Caco-2 (cell line): ENCODE data around the gene SMARCA4. TPM values are rescaled to one million over a fixed set of nuclear protein-coding genes. Genes with fewer than 3 reads are reported as not detected.
"Not testable (repeated sequence)": the region's sequence is repeated elsewhere in the genome, so short reads cannot be mapped to it uniquely, and the experiment has no call there.

ENCODE experiments used
- BruUV-seq: library from RNA; stranded (reverse); fragments of 400-500 nt; replicated peaks from 2 replicates; lab custom pipeline; 2021; lab: Mats Ljungman, UMichigan
- CTCF ChIA-PET: fragments of 300-600 bp; sonication (Branson Sonifier 250); formaldehyde crosslinking; loops from one replicate; lab custom pipeline; 2022; ENCODE audit warnings: antibody characterized with exemption; lab: Charles Lee
- POLR2A ChIA-PET: fragments of 300-600 bp; sonication (Branson Sonifier 250); formaldehyde crosslinking; loops from one replicate; lab custom pipeline; 2022; ENCODE audit warnings: antibody characterized with exemption; lab: Charles Lee
- DNase-seq, 2 experiments: peaks; one replicate each; pipeline versions ENCODE4 v3.0.0 to v3.0.0-alpha.2; 2020 to 2022
- H3K27me3 ChIP-seq: replicated peaks from 2 replicates; pipeline ENCODE4 v1.6.0; 2011; ENCODE audit warnings: low read length; ENCODE audit not compliant: control insufficient read depth, insufficient read depth
- H3K36me3 ChIP-seq: 2 replicates; pipeline ENCODE4 v1.5.1; 2011; ENCODE audit warnings: low read length; ENCODE audit not compliant: control insufficient read depth, insufficient read depth
- H3K4me1 ChIP-seq: fragments of 250-450 bp; sonication (Bioruptor Pico); 2 replicates; pipeline ENCODE4 v1.5.1; 2020; ENCODE audit warnings: mild to moderate bottlenecking
- H3K4me3 ChIP-seq: 2 replicates; pipeline ENCODE4 v1.5.1; 2011; ENCODE audit warnings: low read depth, mild to moderate bottlenecking, control low read depth, low read length
- H3K9me3 ChIP-seq: fragments of 250-450 bp; sonication (Bioruptor Pico); 2 replicates; pipeline ENCODE4 v1.5.1; 2020; ENCODE audit warnings: mild to moderate bottlenecking, moderate library complexity
- H3K27ac Mint-ChIP-seq: one replicate; pipeline ENCODE4 v1.8.0; 2022; ENCODE audit warnings: mixed read lengths; ENCODE audit not compliant: unreplicated experiment
- H3K27me3 Mint-ChIP-seq: one replicate; pipeline ENCODE4 v1.8.0; 2022; ENCODE audit warnings: mixed read lengths; ENCODE audit not compliant: insufficient read depth, unreplicated experiment
- H3K36me3 Mint-ChIP-seq: one replicate; pipeline ENCODE4 v1.8.0; 2022; ENCODE audit warnings: mild to moderate bottlenecking, mixed read lengths; ENCODE audit not compliant: insufficient read depth, unreplicated experiment
- H3K4me1 Mint-ChIP-seq: one replicate; pipeline ENCODE4 v1.8.0; 2022; ENCODE audit warnings: low read depth, mixed read lengths; ENCODE audit not compliant: unreplicated experiment
- H3K4me3 Mint-ChIP-seq: one replicate; pipeline ENCODE4 v1.8.0; 2022; ENCODE audit warnings: mild to moderate bottlenecking, moderate library complexity, mixed read lengths; ENCODE audit not compliant: unreplicated experiment
- H3K9me3 Mint-ChIP-seq: one replicate; pipeline ENCODE4 v1.8.0; 2022; ENCODE audit warnings: mixed read lengths; ENCODE audit not compliant: unreplicated experiment
- CTCF ChIP-seq, 2 experiments: fragments of 200-600 bp in 1 of 2; IDR thresholded peaks; 1 replicate in 1 of 2; 2 replicates in 1 of 2; pipeline versions ENCODE4 v1.5.1 to v1.8.0; 2011 to 2022; ENCODE audit warnings: antibody characterized with exemption in 1 of 2, control low read depth in 1 of 2, inconsistent platforms in 1 of 2, low read depth in 1 of 2, low read length in 1 of 2, mild to moderate bottlenecking in 1 of 2, moderate library complexity in 1 of 2; ENCODE audit not compliant: insufficient read depth in 1 of 2, severe bottlenecking in 1 of 2, unreplicated experiment in 1 of 2
- intact Hi-C: fragments of 100-400 bp; cut with micrococcal nuclease; formaldehyde crosslinking; loops from one replicate; pipeline ENCODE4 v1.10.0; 2022; ENCODE audit not compliant: unreplicated experiment
- total RNA-seq: library from RNA; stranded (reverse); gene quantifications from 2 replicates; pipeline ENCODE4 v1.2.3, GENCODE V29; 2022

The SMARCA4 gene
- total RNA-seq, 1 experiment from 2014 or later: 171 TPM

- Histone ChIP-seq H3K9me3 (no peaks in the 10 kb centered on the region), H3K4me1 (peaks cover 13% of the 10 kb centered on the region), H3K4me3 (no peak overlapping the region), H3K27me3 (no peaks in the 10 kb centered on the region), H3K36me3 (no peaks in the 10 kb centered on the region)
- intact Hi-C loops: loop anchor here (2.0 kb wide), 1 partner anchor 14 kb away; no protein-coding TSS in a partner anchor
- H3K4me3 Mint-ChIP-seq: no peak overlapping the region
- H3K27me3 Mint-ChIP-seq: no peaks in the 10 kb centered on the region
- ChIA-PET CTCF (interaction anchor here (1.3 kb wide), 1 partner anchor 11 kb away, joined by 9 read pairs; no protein-coding TSS in a partner anchor), POLR2A (no interaction called here)
- no peak overlapping the region for H3K27ac Mint-ChIP-seq
- no peaks in the 10 kb centered on the region for H3K4me1 Mint-ChIP-seq
- no peaks in the 10 kb centered on the region for H3K36me3 Mint-ChIP-seq
- BruUV-seq: no TSS peak
- no peak for TF ChIP-seq CTCF (IDR thresholded peaks at IDR 0.05; ENCODE audit: insufficient read depth in 1 of 2, low read depth in 1 of 2, low read length in 1 of 2, severe bottlenecking in 1 of 2, unreplicated experiment in 1 of 2)
- peak; percentile 67 to 72 for DNase-seq
- H3K9me3 Mint-ChIP-seq: no peaks in the 10 kb centered on the region
Measured at GRCh38 chr19:10952809-10953208, 8.0 kb upstream of the SMARCA4 start.

GRCh38 chr19:10959277-10959968, 1.4 kb upstream of the SMARCA4 start:
- Mint-ChIP-seq H3K27ac (peak overlapping the region; percentile 91), H3K4me3 (peak overlapping the region; percentile 83), H3K36me3 (peaks cover 10% of the 10 kb centered on the region)
- H3K4me1 Mint-ChIP-seq, intact Hi-C loops, H3K36me3 ChIP-seq, BruUV-seq, H3K27me3 ChIP-seq, H3K9me3 ChIP-seq, H3K4me1 ChIP-seq, H3K27me3 Mint-ChIP-seq, H3K9me3 Mint-ChIP-seq, DNase-seq: not testable (repeated sequence)
- CTCF ChIA-PET: interaction anchor here (1.5 kb wide), 1 partner anchor 18 kb away, joined by 5 read pairs; no protein-coding TSS in a partner anchor
- H3K4me3 ChIP-seq: peak overlapping the region; percentile 75; the same call in 1 of the 2 replicates
- POLR2A ChIA-PET: interaction anchor here (0.6 kb wide), 1 partner anchor 23 kb away, joined by 5 read pairs; no protein-coding TSS in a partner anchor

- no peak for TF ChIP-seq CTCF (IDR thresholded peaks at IDR 0.05; ENCODE audit: insufficient read depth in 1 of 2, low read depth in 1 of 2, low read length in 1 of 2, severe bottlenecking in 1 of 2, unreplicated experiment in 1 of 2)
- peak in 1 of 2 experiments; percentile 39 for DNase-seq
- Mint-ChIP-seq H3K9me3 (no peaks in the 10 kb centered on the region), H3K36me3 (peaks cover 16% of the 10 kb centered on the region), H3K4me3 (peak overlapping the region; percentile 83), H3K27ac (peak overlapping the region; percentile 81), H3K4me1 (peaks cover 12% of the 10 kb centered on the region), H3K27me3 (no peaks in the 10 kb centered on the region)
- intact Hi-C loops: loop anchor here (2.0 kb wide), 1 partner anchor 22 kb away; no protein-coding TSS in a partner anchor
- CTCF ChIA-PET: interaction anchor here (0.6 to 1.5 kb wide), 4 partner anchors 20 to 90 kb away, joined by 3 to 5 read pairs (median 4); no protein-coding TSS in a partner anchor
- peak overlapping the region; percentile 96 for H3K4me3 ChIP-seq
- H3K36me3 ChIP-seq: no peaks in the 10 kb centered on the region; the same call in 1 of the 2 replicates
- H3K27me3 ChIP-seq: no peaks in the 10 kb centered on the region
- POLR2A ChIA-PET: interaction anchor here (0.6 to 1.1 kb wide), 3 partner anchors 19 to 126 kb away, joined by 3 to 4 read pairs (median 3); partner anchors contain the start of gene TMED1
- no peaks in the 10 kb centered on the region for H3K9me3 ChIP-seq
- peaks cover 9% of the 10 kb centered on the region; the same call in 1 of the 2 replicates for H3K4me1 ChIP-seq
- no TSS peak for BruUV-seq
Measured at GRCh38 chr19:10961073-10961860, 437 bp downstream of the SMARCA4 start.
